BE2C (cell line): ENCODE results near the gene MAPKAP1.

Experiments
- DNase-seq: peaks from one replicate; pipeline ENCODE4 v3.0.0-alpha.2; 2020
- H3K27me3 ChIP-seq: fragments of 250-450 bp; sonication (Bioruptor Pico); 2 replicates; pipeline ENCODE4 v1.5.1; 2020; ENCODE audit warnings: mild to moderate bottlenecking
- H3K36me3 ChIP-seq: fragments of 250-450 bp; sonication (Bioruptor Pico); 2 replicates; pipeline ENCODE4 v1.5.1; 2020; ENCODE audit warnings: mild to moderate bottlenecking
- H3K4me1 ChIP-seq: fragments of 250-450 bp; sonication (Bioruptor Pico); 2 replicates; pipeline ENCODE4 v1.5.1; 2020
- H3K4me3 ChIP-seq: 2 replicates; pipeline ENCODE4 v1.5.1; 2011; ENCODE audit warnings: low read depth, low read length
- H3K9me3 ChIP-seq: fragments of 250-450 bp; sonication (Bioruptor Pico); 2 replicates; pipeline ENCODE4 v1.5.1; 2020
- TF ChIP-seq, protein P1 (sequence below): IDR thresholded peaks from 2 replicates; pipeline ENCODE4 v1.5.1; 2012; ENCODE audit warnings: mild to moderate bottlenecking, low read depth, low read length

The MAPKAP1 gene

DNA sequence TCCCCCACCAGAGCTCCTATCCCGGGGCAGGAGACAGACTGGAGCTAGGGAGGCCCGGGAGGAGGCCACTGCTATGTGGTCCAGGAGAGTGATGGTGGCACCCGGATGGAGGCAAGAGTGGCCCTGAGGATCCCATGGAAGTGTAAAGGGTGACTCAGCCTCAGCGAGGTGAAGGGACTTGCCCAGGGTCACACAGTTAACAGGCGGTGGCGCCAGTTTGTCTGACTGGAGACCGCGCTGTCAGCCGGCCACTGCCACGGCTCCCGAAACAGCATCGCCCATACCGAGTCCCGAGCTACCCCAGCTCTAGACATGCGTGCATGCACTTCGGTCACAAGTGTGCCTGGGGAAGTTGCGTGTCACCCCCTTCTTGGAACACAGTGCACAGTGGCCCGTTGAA is 279.5 kb downstream of the MAPKAP1 start:
- H3K36me3 ChIP-seq = no peaks in the 10 kb centered on the region
- TF ChIP-seq, protein P1, sequence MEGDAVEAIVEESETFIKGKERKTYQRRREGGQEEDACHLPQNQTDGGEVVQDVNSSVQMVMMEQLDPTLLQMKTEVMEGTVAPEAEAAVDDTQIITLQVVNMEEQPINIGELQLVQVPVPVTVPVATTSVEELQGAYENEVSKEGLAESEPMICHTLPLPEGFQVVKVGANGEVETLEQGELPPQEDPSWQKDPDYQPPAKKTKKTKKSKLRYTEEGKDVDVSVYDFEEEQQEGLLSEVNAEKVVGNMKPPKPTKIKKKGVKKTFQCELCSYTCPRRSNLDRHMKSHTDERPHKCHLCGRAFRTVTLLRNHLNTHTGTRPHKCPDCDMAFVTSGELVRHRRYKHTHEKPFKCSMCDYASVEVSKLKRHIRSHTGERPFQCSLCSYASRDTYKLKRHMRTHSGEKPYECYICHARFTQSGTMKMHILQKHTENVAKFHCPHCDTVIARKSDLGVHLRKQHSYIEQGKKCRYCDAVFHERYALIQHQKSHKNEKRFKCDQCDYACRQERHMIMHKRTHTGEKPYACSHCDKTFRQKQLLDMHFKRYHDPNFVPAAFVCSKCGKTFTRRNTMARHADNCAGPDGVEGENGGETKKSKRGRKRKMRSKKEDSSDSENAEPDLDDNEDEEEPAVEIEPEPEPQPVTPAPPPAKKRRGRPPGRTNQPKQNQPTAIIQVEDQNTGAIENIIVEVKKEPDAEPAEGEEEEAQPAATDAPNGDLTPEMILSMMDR = no peak
- peaks cover 9% of the 10 kb centered on the region for H3K4me1 ChIP-seq
- H3K27me3 ChIP-seq = no peaks in the 10 kb centered on the region
- H3K4me3 ChIP-seq = no peak overlapping the region
- H3K9me3 ChIP-seq = no peaks in the 10 kb centered on the region
- no peak for DNase-seq

DNA sequence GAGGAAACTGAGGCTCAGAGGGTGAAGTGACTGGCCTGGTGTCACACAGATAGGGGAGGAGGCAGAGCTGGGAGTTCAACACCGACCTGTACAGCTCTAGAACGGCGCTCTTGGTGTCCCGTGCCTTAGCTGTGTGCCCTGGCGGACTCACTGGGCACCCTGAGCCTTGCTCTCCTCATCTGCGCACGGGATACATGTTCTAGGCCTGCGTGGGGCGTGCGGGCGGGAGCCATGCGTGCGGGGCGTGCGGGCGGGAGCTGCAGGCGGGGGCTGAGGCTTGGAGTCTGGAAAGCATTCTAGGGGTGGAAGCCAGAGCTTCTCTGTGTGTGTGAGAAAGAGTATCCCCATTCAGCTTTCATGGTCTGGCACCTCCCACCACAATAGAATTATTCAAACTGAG is 280.1 kb downstream of the MAPKAP1 start:
- no peak for DNase-seq
- H3K9me3 ChIP-seq = no peaks in the 10 kb centered on the region

DNA sequence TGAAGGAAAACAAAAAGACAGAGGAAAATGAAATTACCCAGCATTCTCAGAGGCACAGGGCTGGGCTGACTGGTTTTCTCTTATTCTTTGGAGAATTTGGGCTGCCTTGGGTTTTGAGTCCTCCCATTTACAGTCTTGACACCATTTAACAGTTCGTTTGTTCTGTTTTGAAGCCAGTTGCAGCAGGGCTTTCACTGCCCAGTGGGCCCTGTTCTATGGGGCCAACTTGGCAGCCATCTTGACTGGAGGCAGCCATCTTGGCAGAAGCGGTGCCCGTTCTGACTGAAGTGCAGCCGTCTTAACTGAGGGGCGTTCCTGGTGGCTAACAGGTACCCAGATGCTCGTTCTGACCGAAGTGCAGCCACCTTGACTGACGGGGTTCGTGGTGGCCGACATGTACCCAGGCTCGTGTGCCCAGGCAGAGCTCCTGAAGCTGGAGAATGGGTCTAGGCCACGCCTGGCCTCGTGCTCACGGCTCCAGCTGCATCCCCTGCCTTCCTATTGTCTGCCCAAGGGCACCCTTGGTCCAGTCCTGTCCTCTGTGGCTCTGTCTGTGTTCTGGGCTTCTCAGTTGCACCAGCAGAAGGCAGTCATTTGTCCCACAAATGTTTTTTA is 281.0 kb downstream of the MAPKAP1 start:
- no peaks in the 10 kb centered on the region for H3K9me3 ChIP-seq
- DNase-seq = no peak
- no peak overlapping the region for H3K4me3 ChIP-seq
- TF ChIP-seq, protein P1 = no peak
- H3K4me1 ChIP-seq = peaks cover 9% of the 10 kb centered on the region
- no peaks in the 10 kb centered on the region for H3K27me3 ChIP-seq
- H3K36me3 ChIP-seq = no peaks in the 10 kb centered on the region

More for the DNA sequence above, 280.1 kb downstream of the MAPKAP1 start:
- H3K4me3 ChIP-seq = no peak overlapping the region
- no peaks in the 10 kb centered on the region for H3K27me3 ChIP-seq
- peaks cover 9% of the 10 kb centered on the region for H3K4me1 ChIP-seq
- H3K36me3 ChIP-seq = no peaks in the 10 kb centered on the region
- TF ChIP-seq, protein P1 = no peak

- Histone ChIP-seq H3K4me1 (peaks cover 9% of the 10 kb centered on the region), H3K36me3 (no peaks in the 10 kb centered on the region), H3K27me3 (no peaks in the 10 kb centered on the region), H3K4me3 (no peak overlapping the region), H3K9me3 (no peaks in the 10 kb centered on the region)
- DNase-seq = no peak
- TF ChIP-seq, protein P1 = no peak
Measured at GRCh38 chr9:125425170-125425897, 281.7 kb downstream of the MAPKAP1 start.

- no peak for DNase-seq
- Histone ChIP-seq H3K9me3 (no peaks in the 10 kb centered on the region), H3K4me1 (peaks cover under 1% of the 10 kb centered on the region; the same call in 1 of the 2 replicates), H3K4me3 (no peak overlapping the region), H3K27me3 (no peaks in the 10 kb centered on the region), H3K36me3 (no peaks in the 10 kb centered on the region)
- TF ChIP-seq, protein P1 = no peak
Measured at GRCh38 chr9:125423964-125424363, 283.0 kb downstream of the MAPKAP1 start.

- DNase-seq = no peak
- Histone ChIP-seq H3K27me3 (no peaks in the 10 kb centered on the region), H3K4me1 (no peaks in the 10 kb centered on the region), H3K4me3 (no peak overlapping the region), H3K9me3 (no peaks in the 10 kb centered on the region), H3K36me3 (no peaks in the 10 kb centered on the region)
- TF ChIP-seq, protein P1 = no peak
Measured at GRCh38 chr9:125422853-125423252, 284.2 kb downstream of the MAPKAP1 start.
